SH-SY5Y (cell line): ENCODE data around the gene SPSB1.

ENCODE experiments used
- GATA2 ChIP-seq: IDR thresholded peaks from 2 replicates; pipeline ENCODE4 v1.6.1; 2011; ENCODE audit warnings: mild to moderate bottlenecking, low read depth, low read length
- GATA3 ChIP-seq: IDR thresholded peaks from 2 replicates; pipeline ENCODE4 v1.6.1; 2011; ENCODE audit warnings: low read depth, mild to moderate bottlenecking, low read length, moderate library complexity

- no peak for TF ChIP-seq GATA3
- TF ChIP-seq GATA2: no peak
Observed at GRCh38 chr1:9262096-9262986, 30.4 kb upstream of the SPSB1 start.
